ENCODE measurements around the gene MEP1A. TPM values are rescaled to one million over a fixed set of nuclear protein-coding genes. Genes with fewer than 3 reads are reported as not detected.
"Not testable (repeated sequence)": the region's sequence is repeated elsewhere in the genome, so short reads cannot be mapped to it uniquely, and the experiment has no call there.

MEP1A gene
- total RNA-seq, 1 experiment from 2014 or later, result not detected

DNA sequence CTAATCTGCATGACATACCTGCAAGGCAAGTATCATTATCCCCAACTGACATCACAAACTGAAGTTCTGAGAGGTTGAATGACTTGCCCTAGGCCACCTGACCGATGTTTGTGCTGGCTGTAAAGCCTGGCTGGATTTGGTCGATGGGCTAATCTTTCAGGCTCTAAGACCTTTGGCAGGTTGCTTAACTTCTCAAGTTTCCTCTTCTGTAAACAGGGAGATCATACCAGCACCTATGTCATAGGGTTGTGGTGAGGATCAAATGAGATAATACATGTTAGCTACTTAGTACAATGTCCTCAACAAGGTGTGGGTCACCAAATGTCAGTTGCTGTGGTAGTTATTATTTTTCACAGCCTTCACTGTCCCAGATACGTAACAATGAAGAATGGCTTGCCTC, 32.3 kb upstream of the MEP1A start:
- POLR2A ChIA-PET (ENCODE audit: unreplicated experiment), result no interaction called here
- H3K9me3 ChIP-seq (ENCODE audit: insufficient read depth, low read depth), result peaks cover 5% of the 10 kb centered on the region; the same call in 1 of the 2 replicates
- no peaks in the 10 kb centered on the region for H3K9me2 ChIP-seq (ENCODE audit: insufficient read depth)
- H3K4me1 ChIP-seq (replicated peaks; ENCODE audit: insufficient read depth), result peaks cover 9% of the 10 kb centered on the region; the same call in 1 of the 2 replicates
- H3K36me3 ChIP-seq (ENCODE audit: low read depth), result no peaks in the 10 kb centered on the region
- H3K27me3 ChIP-seq (ENCODE audit: insufficient read depth, low read depth), result no peaks in the 10 kb centered on the region
- no peaks in the 10 kb centered on the region for H3F3A ChIP-seq (ENCODE audit: insufficient read depth, low read depth)
- TF ChIP-seq EZH2 (IDR thresholded peaks at IDR 0.05; ENCODE audit: low read depth), result no peak
- TF ChIP-seq, protein P1, sequence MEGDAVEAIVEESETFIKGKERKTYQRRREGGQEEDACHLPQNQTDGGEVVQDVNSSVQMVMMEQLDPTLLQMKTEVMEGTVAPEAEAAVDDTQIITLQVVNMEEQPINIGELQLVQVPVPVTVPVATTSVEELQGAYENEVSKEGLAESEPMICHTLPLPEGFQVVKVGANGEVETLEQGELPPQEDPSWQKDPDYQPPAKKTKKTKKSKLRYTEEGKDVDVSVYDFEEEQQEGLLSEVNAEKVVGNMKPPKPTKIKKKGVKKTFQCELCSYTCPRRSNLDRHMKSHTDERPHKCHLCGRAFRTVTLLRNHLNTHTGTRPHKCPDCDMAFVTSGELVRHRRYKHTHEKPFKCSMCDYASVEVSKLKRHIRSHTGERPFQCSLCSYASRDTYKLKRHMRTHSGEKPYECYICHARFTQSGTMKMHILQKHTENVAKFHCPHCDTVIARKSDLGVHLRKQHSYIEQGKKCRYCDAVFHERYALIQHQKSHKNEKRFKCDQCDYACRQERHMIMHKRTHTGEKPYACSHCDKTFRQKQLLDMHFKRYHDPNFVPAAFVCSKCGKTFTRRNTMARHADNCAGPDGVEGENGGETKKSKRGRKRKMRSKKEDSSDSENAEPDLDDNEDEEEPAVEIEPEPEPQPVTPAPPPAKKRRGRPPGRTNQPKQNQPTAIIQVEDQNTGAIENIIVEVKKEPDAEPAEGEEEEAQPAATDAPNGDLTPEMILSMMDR (conservative IDR thresholded peaks at IDR 0.05), result no peak
- no peak overlapping the region for H2AFZ ChIP-seq
- no peak for DNase-seq
- intact Hi-C loops (cut with micrococcal nuclease; ENCODE audit: unreplicated experiment), result no loop called here
- H3K27ac ChIP-seq, result no peak overlapping the region
- H3K4me2 ChIP-seq, result no peak overlapping the region
- CTCF ChIA-PET, result no interaction called here
- no TSS peak for BruUV-seq (replicated peaks)
- no peak overlapping the region for H3K4me3 ChIP-seq
- no peaks in the 10 kb centered on the region for H4K20me1 ChIP-seq (ENCODE audit: insufficient read depth)
- H3K79me2 ChIP-seq (ENCODE audit: low read depth), result no peaks in the 10 kb centered on the region

DNA sequence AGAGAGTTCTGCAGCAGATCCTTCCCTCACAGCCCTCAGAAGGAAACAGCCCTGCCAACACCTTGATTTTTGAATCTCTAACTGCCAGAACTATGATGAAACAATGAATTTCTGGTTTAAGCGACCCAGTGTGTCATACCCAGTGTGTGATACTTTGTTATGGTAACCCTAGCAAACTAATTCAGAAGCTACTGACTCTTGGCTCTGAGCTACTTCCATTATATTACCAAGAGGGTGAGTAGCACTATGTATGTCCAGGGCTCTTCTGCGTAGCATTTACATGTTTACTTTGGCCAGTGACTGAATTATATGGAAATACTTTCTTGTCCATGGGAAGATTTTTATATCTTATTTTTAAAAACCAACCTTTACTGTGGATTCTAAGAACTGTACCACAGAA, 29.7 kb upstream of the MEP1A start:
- H3K27ac ChIP-seq, result no peak overlapping the region
- no TSS peak for BruUV-seq (replicated peaks)
- H3K4me3 ChIP-seq, result no peak overlapping the region
- H3K9me2 ChIP-seq (ENCODE audit: insufficient read depth), result no peaks in the 10 kb centered on the region; the same call in 1 of the 2 replicates
- H3K4me2 ChIP-seq, result no peak overlapping the region
- H2AFZ ChIP-seq, result no peak overlapping the region
- TF ChIP-seq, protein P1 (conservative IDR thresholded peaks at IDR 0.05), result no peak
- TF ChIP-seq EZH2 (IDR thresholded peaks at IDR 0.05; ENCODE audit: low read depth), result no peak
- peaks cover 5% of the 10 kb centered on the region; the same call in 1 of the 2 replicates for H3K9me3 ChIP-seq (ENCODE audit: insufficient read depth, low read depth)
- intact Hi-C loops (cut with micrococcal nuclease; ENCODE audit: unreplicated experiment), result no loop called here
- no peaks in the 10 kb centered on the region for H3K79me2 ChIP-seq (ENCODE audit: low read depth)
- POLR2A ChIA-PET (ENCODE audit: unreplicated experiment), result no interaction called here
- no peaks in the 10 kb centered on the region for H4K20me1 ChIP-seq (ENCODE audit: insufficient read depth)
- H3K4me1 ChIP-seq (replicated peaks; ENCODE audit: insufficient read depth), result no peaks in the 10 kb centered on the region
- no peaks in the 10 kb centered on the region for H3K27me3 ChIP-seq (ENCODE audit: insufficient read depth, low read depth)
- CTCF ChIA-PET, result no interaction called here
- no peak for DNase-seq
- H3F3A ChIP-seq (ENCODE audit: insufficient read depth, low read depth), result no peaks in the 10 kb centered on the region
- no peaks in the 10 kb centered on the region for H3K36me3 ChIP-seq (ENCODE audit: low read depth)

DNA sequence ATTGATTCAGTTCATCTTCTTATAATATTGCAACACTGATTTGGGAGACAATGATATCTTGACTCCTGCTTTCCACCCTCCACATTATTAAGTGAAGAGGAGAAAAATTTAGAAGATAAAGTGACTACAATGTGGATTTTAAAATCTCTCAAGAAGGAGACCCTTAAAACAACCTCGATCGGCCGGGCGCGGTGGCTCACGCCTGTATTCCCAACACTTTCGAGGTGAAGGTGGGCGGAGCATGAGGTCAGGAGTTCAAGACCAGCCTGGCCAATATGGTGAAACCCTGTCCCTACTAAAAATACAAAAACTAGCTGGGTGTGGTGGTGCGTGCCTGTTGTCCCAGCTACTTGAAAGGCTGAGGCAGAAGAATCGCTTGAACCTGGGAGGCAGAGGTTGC, 28.9 kb upstream of the MEP1A start:
- intact Hi-C loops (cut with micrococcal nuclease; ENCODE audit: unreplicated experiment); H3K9me2 ChIP-seq (ENCODE audit: insufficient read depth); POLR2A ChIA-PET (ENCODE audit: unreplicated experiment); H2AFZ ChIP-seq; H3K27me3 ChIP-seq (ENCODE audit: insufficient read depth, low read depth); H3K27ac ChIP-seq; H3F3A ChIP-seq (ENCODE audit: insufficient read depth, low read depth); DNase-seq; H3K4me1 ChIP-seq (replicated peaks; ENCODE audit: insufficient read depth); H4K20me1 ChIP-seq (ENCODE audit: insufficient read depth); H3K4me2 ChIP-seq; H3K79me2 ChIP-seq (ENCODE audit: low read depth); H3K9me3 ChIP-seq (ENCODE audit: insufficient read depth, low read depth); H3K36me3 ChIP-seq (ENCODE audit: low read depth); H3K4me3 ChIP-seq; BruUV-seq (replicated peaks): not testable (repeated sequence)
- CTCF ChIA-PET, result interaction anchor here (0.6 kb wide), 1 partner anchor 14 kb away, joined by 3 read pairs; no protein-coding TSS in a partner anchor

DNA sequence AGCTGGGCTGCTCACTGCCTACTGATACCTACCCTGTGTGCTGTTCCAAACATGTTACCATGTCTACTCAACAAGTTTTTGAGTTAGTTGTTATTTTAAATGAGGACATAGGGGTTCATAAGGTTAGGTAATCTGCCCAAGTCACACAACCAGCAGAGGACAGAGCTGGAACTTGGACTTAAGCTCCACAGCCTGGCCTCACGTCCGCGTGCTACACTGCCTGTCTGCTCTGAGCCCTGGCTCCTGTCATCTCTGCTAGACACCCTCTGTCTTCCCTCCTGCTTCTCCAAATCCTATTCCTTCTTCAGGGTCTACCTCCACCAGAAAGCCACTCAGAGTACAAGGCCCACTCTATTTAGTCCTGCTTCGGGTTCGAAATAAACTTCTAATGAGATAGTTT, 28.2 kb upstream of the MEP1A start:
- Histone ChIP-seq H3K9me3 (ENCODE audit: insufficient read depth, low read depth) (peaks cover 5% of the 10 kb centered on the region; the same call in 1 of the 2 replicates), H3K9me2 (ENCODE audit: insufficient read depth) (no peaks in the 10 kb centered on the region; the same call in 1 of the 2 replicates), H4K20me1 (ENCODE audit: insufficient read depth) (no peaks in the 10 kb centered on the region), H3K4me1 (replicated peaks; ENCODE audit: insufficient read depth) (no peaks in the 10 kb centered on the region), H3K27me3 (ENCODE audit: insufficient read depth, low read depth) (no peaks in the 10 kb centered on the region), H3K4me2 (no peak overlapping the region), H3K79me2 (ENCODE audit: low read depth) (no peaks in the 10 kb centered on the region), H3K27ac (no peak overlapping the region), H2AFZ (no peak overlapping the region), H3K4me3 (no peak overlapping the region), H3F3A (ENCODE audit: insufficient read depth, low read depth) (no peaks in the 10 kb centered on the region), H3K36me3 (ENCODE audit: low read depth) (no peaks in the 10 kb centered on the region)
- intact Hi-C loops (cut with micrococcal nuclease; ENCODE audit: unreplicated experiment), result no loop called here
- no TSS peak for BruUV-seq (replicated peaks)
- no peak for DNase-seq
- TF ChIP-seq, protein P1 (conservative IDR thresholded peaks at IDR 0.05), result no peak
- no peak for TF ChIP-seq EZH2 (IDR thresholded peaks at IDR 0.05; ENCODE audit: low read depth)
- POLR2A ChIA-PET (ENCODE audit: unreplicated experiment), result no interaction called here
- CTCF ChIA-PET, result interaction anchor here (0.6 kb wide), 1 partner anchor 15 kb away, joined by 3 read pairs; no protein-coding TSS in a partner anchor

Measured in PC-9 (cell line).